RWPE1 (cell line): ENCODE data around the gene RASAL2.
"Not testable (repeated sequence)": the region's sequence is repeated elsewhere in the genome, so short reads cannot be mapped to it uniquely, and the experiment has no call there.

Experiments
- CTCF ChIA-PET: fragments of 350-600 bp; sonication (Branson Sonifier 250); formaldehyde crosslinking; extraction: SDS; loops from one replicate; lab custom pipeline; 2021; lab: Yijun Ruan, JAX
- POLR2A ChIA-PET: fragments of 400-600 bp; formaldehyde crosslinking; extraction: SDS; loops from one replicate; lab custom pipeline; 2020; ENCODE audit warnings: antibody characterized with exemption; ENCODE audit not compliant: low non-redundant PET; lab: Yijun Ruan, JAX
- DNase-seq: peaks from one replicate; pipeline ENCODE4 v3.0.0; 2012; ENCODE audit warnings: low spot score
- H3K27ac ChIP-seq: fragments of 450-650 bp; 2 replicates; pipeline ENCODE4 v1.5.1; 2017
- TF ChIP-seq, protein P1 (sequence below): fragments of 450-650 bp; conservative IDR thresholded peaks from 2 replicates; pipeline ENCODE4 v1.5.1; 2017; ENCODE audit warnings: low read depth, mild to moderate bottlenecking

The RASAL2 gene

DNA sequence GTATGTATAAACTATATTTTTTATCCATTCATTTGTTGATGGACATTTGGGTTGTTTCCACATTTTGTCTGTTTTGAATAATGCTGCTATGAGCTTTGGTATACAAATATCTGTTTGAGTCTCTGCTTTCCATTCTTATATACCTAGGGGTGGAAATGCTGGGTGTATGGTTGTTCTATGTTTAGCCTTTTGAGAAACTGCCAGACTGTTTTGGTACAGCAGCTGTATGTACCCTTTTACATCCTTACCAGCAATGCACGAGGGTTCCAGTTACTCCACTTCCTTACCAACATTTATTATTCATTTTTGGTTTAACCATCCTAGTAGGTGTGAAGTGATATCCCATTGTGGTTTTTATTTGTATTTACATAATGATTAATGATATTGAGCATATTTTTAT, 13.9 kb downstream of the RASAL2 start:
- CTCF ChIA-PET: no interaction called here
- no peak overlapping the region for H3K27ac ChIP-seq
- no peak for DNase-seq
- TF ChIP-seq, protein P1, sequence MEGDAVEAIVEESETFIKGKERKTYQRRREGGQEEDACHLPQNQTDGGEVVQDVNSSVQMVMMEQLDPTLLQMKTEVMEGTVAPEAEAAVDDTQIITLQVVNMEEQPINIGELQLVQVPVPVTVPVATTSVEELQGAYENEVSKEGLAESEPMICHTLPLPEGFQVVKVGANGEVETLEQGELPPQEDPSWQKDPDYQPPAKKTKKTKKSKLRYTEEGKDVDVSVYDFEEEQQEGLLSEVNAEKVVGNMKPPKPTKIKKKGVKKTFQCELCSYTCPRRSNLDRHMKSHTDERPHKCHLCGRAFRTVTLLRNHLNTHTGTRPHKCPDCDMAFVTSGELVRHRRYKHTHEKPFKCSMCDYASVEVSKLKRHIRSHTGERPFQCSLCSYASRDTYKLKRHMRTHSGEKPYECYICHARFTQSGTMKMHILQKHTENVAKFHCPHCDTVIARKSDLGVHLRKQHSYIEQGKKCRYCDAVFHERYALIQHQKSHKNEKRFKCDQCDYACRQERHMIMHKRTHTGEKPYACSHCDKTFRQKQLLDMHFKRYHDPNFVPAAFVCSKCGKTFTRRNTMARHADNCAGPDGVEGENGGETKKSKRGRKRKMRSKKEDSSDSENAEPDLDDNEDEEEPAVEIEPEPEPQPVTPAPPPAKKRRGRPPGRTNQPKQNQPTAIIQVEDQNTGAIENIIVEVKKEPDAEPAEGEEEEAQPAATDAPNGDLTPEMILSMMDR: no peak
- POLR2A ChIA-PET: no interaction called here

DNA sequence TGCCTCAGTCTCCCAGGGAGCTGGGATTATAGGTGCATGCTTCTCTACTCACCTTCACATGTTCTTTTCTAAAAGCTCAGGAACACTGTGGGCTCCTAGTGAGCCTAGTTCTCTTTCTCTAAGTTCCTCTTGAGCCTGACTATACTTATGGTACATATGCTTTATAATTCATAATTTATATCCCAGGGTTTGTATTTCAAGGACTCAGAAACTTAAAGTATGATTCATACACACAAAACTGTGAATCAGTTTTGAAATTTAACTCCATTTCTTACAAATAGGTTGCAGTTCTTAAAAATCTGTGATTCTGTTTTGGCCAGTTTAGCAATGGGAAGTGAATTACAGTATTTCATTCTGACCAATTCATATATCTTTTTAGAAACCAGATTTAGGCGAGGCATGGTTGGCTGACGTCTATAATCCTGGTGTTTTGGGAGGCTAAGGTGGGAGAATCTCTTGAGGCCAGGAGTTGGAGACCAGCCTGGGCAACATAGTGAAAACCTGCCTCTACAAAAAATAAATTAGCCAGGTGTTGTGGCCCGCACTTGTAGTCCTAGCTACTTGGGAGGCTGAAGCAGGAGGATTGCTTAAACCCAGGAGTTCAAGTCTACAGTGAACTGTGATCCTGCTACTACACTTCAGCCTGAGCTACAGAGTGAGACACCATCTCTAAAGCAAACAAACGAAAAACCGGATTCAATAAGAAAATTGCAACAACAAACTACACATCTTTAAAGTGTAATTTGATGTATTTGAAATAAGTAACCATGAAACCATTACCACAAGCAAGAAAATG, 15.6 kb downstream of the RASAL2 start:
- ChIA-PET POLR2A (no interaction called here), CTCF (interaction anchor here (1.0 kb wide), 1 partner anchor 14 kb away, joined by 3 read pairs; no protein-coding TSS in a partner anchor)
- TF ChIP-seq, protein P1: no peak
- peak overlapping the region; percentile 49; the same call in 1 of the 2 replicates for H3K27ac ChIP-seq
- no peak for DNase-seq

DNA sequence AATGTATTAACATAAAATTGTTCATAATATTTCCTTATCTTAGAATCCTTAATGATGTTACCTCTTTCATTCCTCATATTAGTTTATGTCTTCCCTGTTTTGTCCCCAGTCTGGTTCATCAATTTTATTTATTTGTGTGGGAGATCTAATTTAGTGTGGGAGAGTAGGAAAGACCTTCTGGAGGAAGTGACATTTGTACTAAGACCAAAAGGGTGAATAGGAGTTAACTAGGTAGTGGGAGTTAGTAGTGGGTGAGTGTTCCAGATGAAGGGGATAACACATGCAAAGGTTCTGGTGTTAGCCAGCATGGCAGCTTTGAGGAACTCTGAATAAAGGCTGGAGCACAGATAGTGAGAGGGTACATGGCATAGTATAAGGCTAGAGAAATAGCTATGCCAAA, 21.4 kb downstream of the RASAL2 start:
- TF ChIP-seq, protein P1: no peak
- DNase-seq: no peak
- POLR2A ChIA-PET: no interaction called here
- CTCF ChIA-PET: no interaction called here
- no peak overlapping the region for H3K27ac ChIP-seq

GRCh38 chr1:178118524-178118923, 24.6 kb downstream of the RASAL2 start:
- DNase-seq: no peak
- TF ChIP-seq, protein P1: no peak
- ChIA-PET CTCF (interaction anchor here (0.6 kb wide), 1 partner anchor 10 kb away, joined by 3 read pairs; no protein-coding TSS in a partner anchor), POLR2A (no interaction called here)
- H3K27ac ChIP-seq: no peak overlapping the region

GRCh38 chr1:178119628-178120027, 25.7 kb downstream of the RASAL2 start:
- DNase-seq: no peak
- TF ChIP-seq, protein P1: no peak
- H3K27ac ChIP-seq: no peak overlapping the region
- ChIA-PET POLR2A (no interaction called here), CTCF (no interaction called here)

GRCh38 chr1:178120088-178120487, 26.2 kb downstream of the RASAL2 start:
- TF ChIP-seq, protein P1: no peak
- no peak for DNase-seq
- CTCF ChIA-PET: interaction anchor here (0.7 kb wide), 2 partner anchors 70 to 174 kb away, joined by 3 to 4 read pairs; no protein-coding TSS in a partner anchor
- no peak overlapping the region for H3K27ac ChIP-seq
- POLR2A ChIA-PET: no interaction called here

DNA sequence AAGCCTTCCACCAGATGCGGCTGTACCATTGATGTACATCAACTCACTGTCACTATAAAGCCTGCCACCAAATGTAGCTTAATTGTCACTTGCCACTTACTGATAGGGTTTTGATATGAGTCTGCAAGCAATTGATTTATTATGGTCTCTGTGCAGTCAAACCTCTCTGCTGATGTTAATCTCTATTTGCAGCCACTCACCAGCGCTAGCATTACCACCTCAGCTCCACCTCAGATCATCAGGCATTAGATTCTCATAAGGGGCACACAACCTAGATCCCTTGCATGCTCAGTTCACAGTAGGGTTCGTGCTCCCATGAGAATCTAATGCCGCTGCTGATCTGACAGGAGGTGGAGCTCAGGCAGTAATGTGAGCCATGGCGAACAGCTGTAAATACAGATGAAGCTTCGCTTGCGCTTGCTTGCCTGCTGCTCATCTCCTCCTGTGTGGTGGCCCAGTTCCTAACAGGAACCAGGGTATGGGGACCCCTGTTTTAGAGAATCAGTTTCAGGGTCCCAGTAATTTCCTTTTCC, 26.7 kb downstream of the RASAL2 start:
- H3K27ac ChIP-seq, POLR2A ChIA-PET, DNase-seq: not testable (repeated sequence)
- CTCF ChIA-PET: interaction anchor here (0.6 to 0.7 kb wide), 3 partner anchors 70 to 174 kb away, joined by 3 to 4 read pairs (median 3); no protein-coding TSS in a partner anchor
